HK-2 (cell line): ENCODE measurements around the gene JOSD1.
A peak's percentile ranks its signal among the peaks of the same experiment; 100 is the strongest.

ENCODE experiments used
- DNase-seq: peaks from one replicate; pipeline ENCODE4 v3.0.0-alpha.2; 2018; ENCODE audit not compliant: unreplicated experiment

The JOSD1 gene

GRCh38 chr22:38733329-38733723, 32.6 kb upstream of the JOSD1 start:
- DNase-seq, result peak; percentile 28

- DNase-seq, result no peak
Measured at GRCh38 chr22:38732251-38732815, 31.6 kb upstream of the JOSD1 start.

- DNase-seq, result no peak
Measured at GRCh38 chr22:38731703-38732161, 31.0 kb upstream of the JOSD1 start.

DNA sequence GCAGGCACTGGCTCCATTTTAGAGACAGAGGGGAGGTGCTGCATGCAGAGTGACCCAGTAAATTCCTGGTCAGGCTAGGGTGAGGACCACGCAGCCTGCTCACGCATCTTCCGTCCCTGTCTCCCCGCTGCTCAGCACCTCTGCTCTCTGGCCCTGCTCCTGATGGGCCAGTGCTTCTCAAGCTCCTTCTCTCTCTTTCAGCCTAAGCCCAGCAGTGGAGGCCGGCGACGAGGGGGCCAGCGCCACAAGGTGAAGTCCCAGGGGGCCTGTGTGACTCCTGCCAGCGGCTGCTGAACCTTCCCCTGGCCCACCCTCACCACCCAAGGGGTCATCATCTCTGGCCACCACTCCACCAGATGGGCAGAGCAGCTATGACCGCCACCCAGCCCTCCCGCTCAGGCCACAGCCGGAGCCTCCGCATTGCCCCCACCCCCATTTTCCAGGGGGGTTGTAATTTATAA, 29.7 kb upstream of the JOSD1 start:
- DNase-seq, result no peak

GRCh38 chr22:38729946-38730345, 29.2 kb upstream of the JOSD1 start:
- no peak for DNase-seq

- DNase-seq, result no peak
Measured at GRCh38 chr22:38728871-38729796, 28.4 kb upstream of the JOSD1 start.

- DNase-seq, result no peak
Measured at GRCh38 chr22:38727530-38728451, 27.0 kb upstream of the JOSD1 start.

- DNase-seq, result no peak
Measured at GRCh38 chr22:38727123-38727522, 26.4 kb upstream of the JOSD1 start.

DNA sequence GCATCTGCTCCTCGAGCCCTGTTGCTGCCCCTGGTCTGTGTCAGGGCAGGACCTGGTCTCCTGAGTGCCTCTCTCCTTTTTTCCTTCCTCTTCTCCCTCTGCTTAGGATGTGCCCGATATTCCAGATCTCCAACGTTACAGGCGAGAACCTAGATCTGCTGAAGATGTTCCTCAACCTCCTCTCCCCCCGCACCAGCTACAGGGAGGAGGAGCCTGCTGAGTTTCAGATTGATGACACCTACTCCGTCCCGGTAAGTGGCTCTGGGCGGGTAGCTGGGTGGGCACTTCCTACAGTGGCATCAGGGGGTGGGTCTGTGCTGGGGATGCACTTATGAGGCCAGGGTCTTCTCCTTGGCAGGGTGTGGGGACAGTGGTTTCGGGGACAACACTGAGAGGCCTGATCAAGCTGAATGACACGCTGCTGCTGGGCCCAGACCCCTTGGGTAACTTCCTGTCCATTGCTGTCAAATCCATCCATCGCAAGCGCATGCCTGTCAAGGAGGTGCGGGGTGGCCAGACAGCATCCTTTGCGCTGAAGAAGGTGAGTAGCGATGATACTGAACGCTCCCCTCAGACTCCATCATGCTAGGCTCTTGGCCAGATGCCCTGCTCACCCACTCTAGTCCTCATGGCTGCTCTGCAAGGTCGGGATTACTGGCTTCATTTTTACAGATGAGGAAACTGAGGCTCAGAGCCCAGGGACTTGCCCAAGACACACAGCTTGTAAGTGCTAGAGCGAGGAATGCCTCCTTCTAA, 25.3 kb upstream of the JOSD1 start:
- no peak for DNase-seq

DNA sequence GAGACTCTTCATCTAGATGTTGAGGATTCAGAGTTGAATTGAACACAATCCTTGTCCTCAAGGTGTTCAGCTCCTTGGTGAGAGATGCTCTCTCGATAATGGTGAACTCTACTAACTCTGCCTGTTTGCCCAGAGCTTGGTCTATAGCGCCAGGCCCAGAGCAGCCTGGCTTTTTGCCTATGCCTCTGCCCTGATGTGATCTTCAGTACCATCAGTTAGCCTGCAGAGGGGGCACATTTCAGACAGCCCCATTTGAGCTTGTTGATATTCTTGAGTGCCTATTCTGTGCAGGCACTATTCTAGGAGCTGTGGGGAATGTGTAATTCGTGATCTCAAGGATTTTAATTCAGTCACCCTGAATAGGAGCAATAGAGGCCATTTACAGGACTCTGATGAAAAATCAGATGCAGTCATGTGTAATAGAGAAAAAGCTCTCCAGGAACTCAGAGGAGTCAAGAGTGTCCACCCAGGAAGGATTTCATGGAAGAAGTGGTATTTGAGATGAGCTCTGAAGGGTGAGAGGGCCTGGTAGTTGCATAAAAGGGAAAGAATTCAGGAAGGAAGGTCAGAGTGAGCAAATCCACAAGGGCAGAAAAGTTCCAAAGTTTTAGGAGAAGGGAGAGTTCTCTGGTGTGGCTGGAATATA, 24.3 kb upstream of the JOSD1 start:
- DNase-seq, result no peak

- DNase-seq, result no peak
Measured at GRCh38 chr22:38724176-38724575, 23.4 kb upstream of the JOSD1 start.

DNA sequence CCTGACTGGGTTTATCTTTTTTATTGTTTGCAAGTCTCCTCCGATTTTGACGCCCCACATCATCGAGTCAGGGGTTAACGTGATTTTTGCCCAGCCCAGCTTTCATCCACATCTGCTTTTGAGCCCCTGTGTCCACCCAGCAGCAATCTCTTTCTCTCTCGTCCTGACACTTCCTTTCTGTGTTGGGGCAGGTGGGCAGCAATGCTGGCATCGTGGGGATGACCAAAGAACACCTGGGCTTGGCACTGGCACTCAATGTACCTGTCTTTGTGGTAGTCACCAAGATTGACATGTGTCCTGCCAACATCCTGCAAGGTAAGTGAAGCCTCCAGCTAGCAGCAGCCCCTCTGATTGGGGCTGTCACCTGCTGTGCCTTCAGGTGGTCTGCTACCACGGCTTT, 20.8 kb upstream of the JOSD1 start:
- no peak for DNase-seq

DNA sequence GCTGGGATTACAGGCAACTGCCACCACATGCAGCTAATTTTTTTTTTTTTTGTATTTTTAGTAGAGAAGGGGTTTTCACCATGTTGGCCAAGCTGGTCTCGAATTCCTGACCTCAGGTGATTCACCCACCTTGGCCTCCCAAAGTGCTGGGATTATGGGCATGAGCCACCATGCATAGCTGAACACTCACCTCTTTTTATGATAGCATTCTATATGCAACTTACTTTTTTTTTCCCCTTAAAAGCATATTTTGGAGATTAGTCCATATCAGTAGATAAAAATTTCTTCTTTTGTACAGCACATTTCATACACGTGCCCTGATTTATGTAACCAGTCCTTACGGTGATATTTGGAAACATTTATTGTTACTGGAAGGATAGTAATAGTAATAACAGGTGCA, 19.6 kb upstream of the JOSD1 start:
- DNase-seq, result no peak

GRCh38 chr22:38719196-38719595, 18.5 kb upstream of the JOSD1 start:
- no peak for DNase-seq

- DNase-seq, result peak; percentile 67
Measured at GRCh38 chr22:38718414-38718813, 17.7 kb upstream of the JOSD1 start.

DNA sequence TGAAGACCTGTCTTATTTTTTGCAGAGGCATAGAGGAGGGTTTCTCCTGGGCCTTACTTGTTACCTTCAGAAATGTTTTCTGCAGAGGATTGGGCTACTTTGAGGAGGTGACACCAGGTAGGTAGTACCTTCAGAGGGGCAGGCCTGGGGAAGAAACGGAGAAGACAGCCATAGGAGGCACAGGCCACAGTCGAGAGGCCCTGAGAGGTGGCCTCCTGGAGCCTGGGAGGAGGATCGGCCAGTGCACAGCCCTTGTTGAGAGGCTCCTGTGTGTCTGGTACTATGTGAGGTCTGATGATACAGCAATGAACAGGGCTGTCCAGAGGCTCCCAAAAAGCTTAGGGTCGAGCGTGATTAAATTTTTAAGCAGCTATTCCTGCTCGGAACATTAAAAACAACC, 16.5 kb upstream of the JOSD1 start:
- no peak for DNase-seq

GRCh38 chr22:38716826-38717225, 16.1 kb upstream of the JOSD1 start:
- DNase-seq, result no peak

- no peak for DNase-seq
Measured at GRCh38 chr22:38716271-38716670, 15.5 kb upstream of the JOSD1 start.

- DNase-seq, result no peak
Measured at GRCh38 chr22:38715852-38716251, 15.1 kb upstream of the JOSD1 start.

- no peak for DNase-seq
Measured at GRCh38 chr22:38715176-38715764, 14.5 kb upstream of the JOSD1 start.
